Stimulated activated naive CD4-positive, alpha-beta T cell (primary cell): Measurements from ENCODE around the gene CYP51A1.
"Not testable (repeated sequence)": the region's sequence is repeated elsewhere in the genome, so short reads cannot be mapped to it uniquely, and the experiment has no call there.

Experiments used
- DNase-seq, 6 experiments: peaks; one replicate each; lab custom pipeline; 2025; lab: John Stamatoyannopoulos, UW

CYP51A1 gene

DNA sequence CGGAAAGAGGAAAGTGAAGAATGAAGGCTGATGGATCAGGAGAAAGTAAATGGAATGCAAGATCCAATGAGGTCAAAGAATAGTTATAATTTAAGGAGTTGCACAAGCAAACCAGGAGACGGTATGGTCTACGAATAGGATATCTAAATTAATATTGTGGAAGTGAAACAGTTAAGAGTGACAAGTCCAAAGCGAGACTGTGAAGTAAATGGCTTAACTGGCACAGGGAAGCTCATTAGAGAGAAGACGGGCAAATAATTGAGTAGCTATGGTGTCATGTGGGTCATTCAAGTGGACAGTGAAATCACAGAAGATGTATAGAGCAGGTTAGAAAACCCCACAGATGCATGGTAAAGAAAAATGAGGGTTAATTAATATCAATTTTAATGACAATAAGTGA, 3.2 kb downstream of the CYP51A1 start:
- DNase-seq, result no peak

DNA sequence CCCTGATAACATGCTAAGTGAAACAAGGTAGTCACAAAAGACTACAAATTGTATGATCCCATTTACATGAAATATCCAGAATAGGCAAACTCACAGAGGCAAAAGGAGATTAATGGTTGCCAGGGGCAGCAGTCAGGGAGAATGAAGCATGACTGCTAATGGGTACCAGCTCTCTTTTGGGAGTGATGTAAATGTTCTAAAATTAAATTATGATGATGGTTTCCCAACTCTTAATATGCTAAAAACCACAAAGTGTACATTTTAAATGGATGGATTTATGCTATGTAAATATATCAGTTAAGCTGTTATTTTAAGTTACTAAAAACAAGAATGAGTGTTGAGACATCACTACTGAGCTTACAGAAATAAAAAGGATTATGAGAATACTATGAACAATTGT, 12.6 kb downstream of the CYP51A1 start:
- no peak for DNase-seq

DNA sequence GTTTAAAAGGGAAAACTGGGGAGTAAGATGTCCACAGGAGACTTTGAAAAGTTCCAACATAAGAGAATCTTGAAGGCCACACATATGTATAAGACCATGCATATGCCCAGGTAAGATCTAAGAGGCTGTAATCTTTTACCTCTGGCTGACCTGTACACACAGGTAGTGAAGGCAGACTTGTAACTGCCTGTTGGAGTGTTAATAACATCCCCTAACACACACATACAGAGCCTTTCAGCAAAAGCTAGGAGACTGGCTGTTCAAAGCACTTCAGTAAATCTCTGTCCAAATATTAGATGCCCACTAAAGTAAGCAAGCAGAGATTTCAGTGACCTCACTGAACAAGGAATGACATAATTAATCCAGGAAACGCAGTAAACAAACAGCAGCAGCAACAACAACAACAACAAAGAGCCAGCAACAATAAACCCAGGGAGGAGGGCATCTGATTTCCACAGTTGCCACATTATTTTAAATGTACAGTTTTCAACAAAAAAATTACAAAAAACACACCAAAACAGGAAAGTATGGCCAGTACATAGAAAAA, 15.0 kb downstream of the CYP51A1 start:
- DNase-seq, result no peak

DNA sequence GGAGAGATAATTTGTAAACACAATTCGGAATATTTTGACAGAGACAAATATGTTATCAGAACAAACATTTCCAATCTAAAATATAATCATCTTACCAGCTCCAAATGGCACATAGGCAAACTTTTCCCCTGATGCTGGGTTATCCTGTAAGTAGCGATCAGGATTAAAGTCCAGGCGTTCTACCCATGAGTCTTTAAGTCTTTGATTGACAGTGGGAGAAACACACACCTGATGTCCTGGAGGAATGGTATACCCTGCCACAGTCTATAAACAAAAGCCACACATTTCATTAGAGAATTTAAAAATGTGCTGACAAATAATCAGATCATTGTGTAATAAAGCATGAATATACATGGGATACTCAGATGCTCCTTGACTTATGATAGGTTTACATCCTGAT, 17.3 kb downstream of the CYP51A1 start:
- no peak for DNase-seq

DNA sequence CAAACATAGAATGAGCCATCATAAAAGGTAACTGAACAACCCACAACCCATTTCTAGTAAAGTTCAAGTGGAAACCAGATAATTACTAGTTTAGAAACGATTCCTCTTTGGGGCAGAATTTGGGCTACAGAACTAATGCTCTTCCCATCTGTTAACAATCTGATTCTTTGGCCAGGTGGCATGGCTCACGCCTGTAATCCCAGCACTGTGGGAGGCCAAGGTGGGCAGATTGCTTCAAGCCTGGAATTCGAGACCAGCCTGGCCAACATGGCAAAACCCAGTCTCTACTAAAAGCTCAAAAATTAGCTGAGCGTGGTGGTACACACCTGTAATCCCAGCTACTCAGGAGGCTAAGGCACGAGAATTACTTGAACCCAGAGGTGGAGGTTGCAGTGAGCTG, 18.5 kb downstream of the CYP51A1 start:
- no peak for DNase-seq

DNA sequence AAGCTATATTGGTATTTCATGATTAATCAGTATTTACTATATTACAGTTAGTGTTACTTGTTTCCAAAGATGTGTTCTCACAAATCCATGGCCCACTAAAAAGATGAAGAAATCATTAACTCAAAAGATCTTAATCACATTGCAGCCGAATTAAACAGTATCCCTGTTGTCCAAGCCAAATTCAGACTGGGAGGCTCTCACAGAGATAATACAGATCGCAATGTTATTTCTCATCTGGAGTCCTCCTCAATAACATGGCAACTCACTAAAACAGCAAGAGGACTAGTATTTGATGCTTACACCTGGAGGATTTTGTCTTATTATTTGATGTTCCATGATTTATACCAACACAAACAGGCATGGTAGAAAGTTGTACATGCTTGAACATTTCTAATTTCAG, 23.4 kb downstream of the CYP51A1 start:
- no peak for DNase-seq

DNA sequence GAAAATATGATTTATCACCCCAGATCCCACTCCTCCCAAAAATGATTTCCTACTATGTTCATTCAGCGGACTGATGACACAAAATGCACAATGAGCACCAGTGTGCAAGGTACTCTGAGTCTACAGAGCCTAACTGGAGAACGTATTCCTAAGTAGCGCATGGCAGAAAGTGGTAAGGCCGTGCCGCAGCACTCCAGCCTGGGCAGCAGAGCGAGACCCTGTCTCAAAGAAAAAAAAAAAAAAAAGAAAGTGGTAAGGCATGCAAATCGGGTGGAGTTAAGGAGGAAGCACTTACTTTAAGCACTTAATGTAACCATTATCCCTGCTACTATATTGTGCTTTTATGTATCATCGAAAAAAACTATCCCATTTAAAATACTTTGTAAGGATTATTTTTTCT, 25.5 kb downstream of the CYP51A1 start:
- no peak for DNase-seq

DNA sequence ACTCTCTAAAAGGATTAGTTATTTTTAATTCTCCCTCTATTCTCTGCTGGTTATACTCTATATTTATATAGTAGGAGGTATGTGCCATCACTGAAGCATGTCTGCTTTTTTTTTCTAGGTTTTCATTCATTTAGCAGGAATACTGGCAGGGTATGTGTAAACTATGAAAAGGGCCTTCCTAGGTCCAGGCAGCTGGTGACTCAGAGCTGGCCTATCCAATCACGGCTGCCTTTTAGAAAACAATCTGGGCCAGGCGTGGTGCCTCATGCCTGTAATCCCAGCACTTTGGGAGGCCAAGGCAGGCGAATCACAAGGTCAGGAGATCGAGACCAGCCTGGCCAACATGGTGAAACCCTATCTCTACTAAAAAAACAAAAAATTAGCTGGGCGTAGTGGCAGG, 31.4 kb downstream of the CYP51A1 start:
- DNase-seq, result not testable (repeated sequence)

DNA sequence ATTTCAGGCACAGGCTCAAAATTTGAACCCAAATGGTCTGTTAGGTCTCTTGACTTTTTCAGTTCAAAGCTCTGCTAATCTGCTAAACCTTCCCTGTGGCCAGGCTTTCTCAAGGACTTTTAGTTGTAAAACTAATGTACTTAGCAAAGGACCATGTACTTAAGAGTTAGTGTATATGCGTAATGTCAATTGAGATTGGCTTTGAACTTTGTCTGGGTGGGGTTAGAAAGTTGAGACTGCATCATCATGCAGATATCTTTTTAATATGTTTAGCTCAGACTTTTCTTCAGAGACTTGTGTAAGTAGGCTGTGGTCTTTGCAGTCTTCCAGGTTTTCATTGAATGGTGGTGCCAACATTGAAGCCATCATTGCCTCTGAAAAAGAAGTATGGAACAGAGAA, 33.7 kb downstream of the CYP51A1 start:
- DNase-seq, result no peak

DNA sequence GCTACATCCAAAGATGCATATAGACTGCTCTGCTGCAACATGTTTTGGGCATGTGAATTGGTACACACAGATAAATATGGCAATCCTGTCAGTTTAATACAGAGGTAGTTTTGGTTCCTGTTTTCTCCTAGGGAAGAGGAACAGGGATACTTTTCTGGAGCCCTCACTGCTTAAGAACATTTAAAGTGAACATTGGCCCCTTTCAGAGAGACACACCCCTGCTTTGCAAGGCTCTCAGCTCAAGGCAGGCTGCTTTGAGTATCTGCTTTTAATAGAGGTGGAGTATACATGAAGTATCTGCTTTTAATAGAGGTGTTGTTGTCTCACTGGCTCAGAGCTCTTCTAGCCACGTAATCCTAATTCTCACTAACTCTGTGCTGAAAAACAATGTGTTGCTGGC, 38.9 kb downstream of the CYP51A1 start:
- no peak for DNase-seq

DNA sequence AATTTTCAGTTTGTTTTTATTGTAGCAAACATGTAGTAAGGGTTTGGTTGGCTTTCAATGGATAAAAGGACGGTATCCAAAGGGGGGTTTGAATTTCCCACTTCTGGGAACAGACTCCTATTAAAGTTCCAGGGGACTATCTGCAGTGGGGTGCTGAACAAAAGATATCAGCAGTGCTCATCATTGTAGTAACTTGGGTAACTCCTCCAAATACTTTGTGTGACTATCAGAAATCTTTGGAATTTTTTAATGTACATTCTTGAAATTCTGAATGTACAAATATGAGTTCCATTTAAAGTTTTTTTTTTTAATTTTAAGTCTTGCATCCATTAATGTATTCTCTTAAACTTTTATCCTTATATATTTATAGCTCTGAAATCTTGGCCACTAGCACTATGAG, 42.1 kb downstream of the CYP51A1 start:
- no peak for DNase-seq

DNA sequence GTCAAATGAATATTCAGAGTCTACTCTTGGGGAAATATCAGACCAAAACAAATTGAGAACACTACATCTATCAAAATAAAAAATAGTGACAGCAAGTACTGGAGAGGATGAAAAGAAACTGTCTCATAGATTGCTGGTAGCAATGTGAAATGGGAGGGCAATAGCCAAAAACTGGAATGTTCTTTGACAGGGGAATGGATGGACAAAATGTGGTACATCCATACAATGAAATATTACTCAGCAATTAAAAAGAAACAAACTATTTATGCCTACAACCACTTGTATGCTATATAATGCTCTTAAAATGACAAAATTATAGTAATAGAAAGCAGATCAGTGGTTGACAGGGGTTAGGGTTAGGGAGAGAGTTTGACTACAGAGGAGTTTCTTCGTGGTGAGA, 46.0 kb downstream of the CYP51A1 start:
- DNase-seq, result no peak

DNA sequence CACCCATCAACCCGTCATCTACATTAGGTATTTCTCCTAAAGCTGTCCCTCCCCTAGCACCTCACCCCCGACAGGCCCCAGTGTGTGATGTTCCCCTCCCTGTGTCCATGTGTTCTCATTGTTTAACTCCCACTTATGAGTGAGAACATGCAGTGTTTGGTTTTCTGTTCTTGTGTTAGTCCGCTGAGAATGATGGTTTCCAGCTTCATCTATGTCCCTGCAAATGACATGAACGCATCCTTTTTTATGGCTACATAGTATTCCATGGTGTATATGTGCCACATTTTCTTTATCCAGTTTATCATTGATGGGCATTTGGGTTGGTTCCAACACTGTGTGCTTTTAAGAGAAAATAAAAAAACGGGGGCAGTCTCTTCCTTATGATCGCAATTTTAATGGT, 50.4 kb downstream of the CYP51A1 start:
- DNase-seq, result not testable (repeated sequence)

DNA sequence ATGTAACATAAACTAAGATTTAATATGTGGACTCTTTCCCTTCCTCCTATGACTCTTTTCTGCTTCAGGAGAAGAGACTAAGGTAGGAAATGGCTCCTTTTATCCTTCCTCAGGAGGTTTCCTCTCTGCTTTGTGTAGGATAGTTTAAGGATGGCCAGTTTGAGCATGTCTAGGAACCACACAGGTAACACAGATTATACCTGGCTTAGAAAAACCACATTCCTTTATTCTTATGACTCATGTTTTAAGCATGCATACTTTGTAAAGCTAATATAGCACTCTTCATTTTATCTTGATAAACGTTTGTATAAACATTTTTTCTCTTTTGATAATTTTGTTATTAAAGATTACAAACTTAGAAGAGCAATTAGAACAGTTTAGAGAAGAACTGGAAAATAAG, 57.8 kb downstream of the CYP51A1 start:
- DNase-seq, result no peak

DNA sequence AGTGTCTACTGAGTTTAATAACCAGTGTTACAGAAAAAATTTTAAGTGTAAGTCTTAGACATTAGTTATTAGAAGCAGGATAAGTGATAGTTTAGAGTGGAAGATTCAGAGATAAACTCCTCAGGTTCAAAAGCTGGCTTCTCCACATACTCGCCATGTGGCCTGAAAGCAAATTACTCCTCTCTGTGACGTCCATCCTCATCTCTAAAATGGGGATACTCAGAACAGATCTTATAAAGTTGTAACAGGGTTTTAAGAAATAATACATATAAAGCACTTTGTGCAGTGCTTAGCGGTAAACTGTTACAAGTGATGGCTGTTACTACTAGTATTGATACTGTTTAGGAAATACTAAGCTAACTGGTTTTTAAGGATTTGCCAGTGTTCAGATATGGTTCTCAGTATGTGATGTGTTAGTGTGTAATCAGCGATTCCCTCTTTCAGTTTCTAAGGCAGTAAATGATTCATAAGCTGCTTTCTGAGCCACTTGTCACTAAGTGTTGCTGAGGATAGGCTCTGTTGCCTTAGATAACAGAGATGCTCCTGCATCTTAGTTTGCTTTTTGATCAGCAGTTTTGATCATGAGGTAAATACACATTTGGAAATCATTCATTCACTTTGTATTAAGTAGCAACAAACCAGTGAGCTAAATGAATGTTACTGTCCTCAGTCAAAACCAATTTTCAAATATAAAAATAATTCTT, 58.7 kb downstream of the CYP51A1 start:
- DNase-seq, result no peak

DNA sequence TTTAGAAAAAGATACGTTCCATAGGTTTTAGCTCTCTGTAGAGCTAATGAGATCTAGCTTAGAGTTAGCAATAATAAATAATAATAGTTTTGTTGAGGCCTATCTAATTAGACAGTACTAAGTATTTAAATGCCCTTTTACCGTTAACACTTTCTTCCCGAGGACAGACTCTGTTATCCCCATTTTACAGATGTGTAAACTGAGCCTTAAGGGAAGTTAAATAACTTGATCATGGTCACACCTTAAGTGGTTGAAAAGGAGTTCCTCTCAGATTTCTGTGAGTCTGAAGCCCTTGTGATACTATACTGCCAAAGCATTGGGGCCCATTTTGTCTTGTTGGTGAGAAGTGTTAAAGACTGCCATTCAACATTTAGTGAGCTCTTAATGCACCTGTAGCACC, 61.6 kb downstream of the CYP51A1 start:
- DNase-seq, result no peak

DNA sequence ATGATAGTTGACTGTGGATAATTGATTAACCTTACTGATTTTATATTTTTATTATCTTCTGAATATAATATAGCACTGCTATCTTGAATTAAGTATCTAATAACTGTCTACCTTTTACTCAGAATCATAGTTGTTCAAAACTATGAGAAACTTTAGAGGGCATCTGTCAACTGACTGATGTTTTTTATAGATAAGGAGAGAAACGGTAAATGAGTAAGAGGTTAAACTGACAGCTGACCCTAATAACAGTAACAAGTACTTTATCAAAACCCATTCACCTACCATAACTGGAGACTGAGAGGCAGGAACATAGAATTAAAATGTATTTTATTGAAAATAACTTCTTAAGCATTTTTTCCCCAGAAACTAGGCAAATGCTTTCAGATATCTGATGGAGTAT, 62.2 kb downstream of the CYP51A1 start:
- DNase-seq, result no peak

DNA sequence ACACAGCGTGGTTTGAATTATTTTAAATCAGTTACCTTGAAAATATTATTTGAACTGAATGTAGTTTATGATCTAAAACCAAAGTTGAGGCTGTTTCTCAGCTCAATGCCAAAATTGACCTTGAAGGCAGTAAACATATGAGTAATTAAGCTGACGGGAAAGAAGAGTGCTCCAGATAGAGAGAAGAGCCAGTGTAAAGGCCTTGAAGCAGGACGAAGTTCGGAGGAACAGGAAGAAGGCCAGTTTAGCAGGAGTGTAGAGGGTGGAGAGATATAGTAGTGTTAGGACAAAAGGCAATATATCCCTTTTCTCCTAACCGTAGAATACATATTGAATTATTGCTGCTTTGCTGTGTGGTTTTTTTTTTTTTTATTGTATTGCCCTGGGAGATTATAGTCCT, 63.2 kb downstream of the CYP51A1 start:
- no peak for DNase-seq

DNA sequence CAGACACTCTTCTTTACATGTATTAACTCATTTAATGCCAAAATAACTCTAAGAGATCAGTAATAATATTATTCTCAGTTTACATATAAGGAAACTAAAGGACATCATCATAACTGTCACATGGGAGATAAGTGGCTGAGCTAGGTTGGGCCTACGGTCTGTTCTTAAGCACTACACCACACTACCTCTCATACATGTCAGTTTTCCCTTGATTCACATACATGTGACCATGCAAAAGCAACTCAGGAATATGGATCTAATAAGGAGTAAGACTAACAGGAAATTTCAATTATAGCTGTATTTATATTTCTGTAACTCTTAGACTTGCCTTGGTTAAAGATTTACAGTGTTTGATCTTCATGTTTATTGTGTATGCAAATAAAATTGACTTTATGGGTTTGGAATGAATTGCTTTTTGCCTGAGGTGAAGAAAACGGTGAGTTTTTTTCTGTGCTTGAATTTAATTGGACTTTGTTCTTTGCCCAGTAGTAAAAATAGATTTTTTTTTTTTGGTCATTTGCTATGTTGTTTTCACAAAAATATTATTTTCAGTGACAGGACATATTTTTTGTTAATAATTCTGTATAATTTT, 69.7 kb downstream of the CYP51A1 start:
- DNase-seq, result no peak
